Measurements from ENCODE around the gene IL17RE.

The IL17RE gene

GRCh38 chr3:9948586-9948985, 45.9 kb downstream of the IL17RE start:
- no peaks in the 10 kb centered on the region for H3K36me3 ChIP-seq (ENCODE audit: insufficient read depth, low read length)
- no peak for TF ChIP-seq EZH2 (IDR thresholded peaks at IDR 0.05)
- no peak for TF ChIP-seq POLR2AphosphoS5 (IDR thresholded peaks at IDR 0.05; ENCODE audit: borderline replicate concordance, low read depth, low read length)
- TF ChIP-seq FOXP2 (optimal IDR thresholded peaks at IDR 0.05; ENCODE audit: control extremely low read depth, extremely low read length, insufficient read depth): no peak
- DNase-seq (ENCODE audit: low read depth, low spot score): no peak
- no peak overlapping the region for H3K9ac ChIP-seq (ENCODE audit: insufficient read length)
- no peak overlapping the region for H3K27ac ChIP-seq
- no peak overlapping the region for H3K4me3 ChIP-seq
- no peaks in the 10 kb centered on the region for H3K9me3 ChIP-seq (ENCODE audit: low read depth, low read length)

GRCh38 chr3:9949115-9949514, 46.5 kb downstream of the IL17RE start:
- H3K27ac ChIP-seq: no peak overlapping the region
- no peaks in the 10 kb centered on the region for H3K9me3 ChIP-seq (ENCODE audit: low read depth, low read length)
- H3K4me3 ChIP-seq: no peak overlapping the region
- H3K36me3 ChIP-seq (ENCODE audit: insufficient read depth, low read length): no peaks in the 10 kb centered on the region
- DNase-seq (ENCODE audit: low read depth, low spot score): no peak
- H3K9ac ChIP-seq (ENCODE audit: insufficient read length): no peak overlapping the region
- TF ChIP-seq EZH2 (IDR thresholded peaks at IDR 0.05) (no peak), POLR2AphosphoS5 (IDR thresholded peaks at IDR 0.05; ENCODE audit: borderline replicate concordance, low read depth, low read length) (no peak)

GRCh38 chr3:9949626-9950025, 47.0 kb downstream of the IL17RE start:
- Histone ChIP-seq H3K4me3 (no peak overlapping the region), H3K9ac (ENCODE audit: insufficient read length) (no peak overlapping the region), H3K36me3 (ENCODE audit: insufficient read depth, low read length) (no peaks in the 10 kb centered on the region), H3K27ac (no peak overlapping the region), H3K9me3 (ENCODE audit: low read depth, low read length) (no peaks in the 10 kb centered on the region)
- DNase-seq (ENCODE audit: low read depth, low spot score): no peak
- TF ChIP-seq EZH2 (IDR thresholded peaks at IDR 0.05) (no peak), FOXP2 (optimal IDR thresholded peaks at IDR 0.05; ENCODE audit: control extremely low read depth, extremely low read length, insufficient read depth) (no peak)

GRCh38 chr3:9951126-9951525, 48.5 kb downstream of the IL17RE start:
- no peaks in the 10 kb centered on the region for H3K9me3 ChIP-seq (ENCODE audit: low read depth, low read length)
- H3K36me3 ChIP-seq (ENCODE audit: insufficient read depth, low read length): no peaks in the 10 kb centered on the region
- TF ChIP-seq POLR2AphosphoS5 (IDR thresholded peaks at IDR 0.05; ENCODE audit: borderline replicate concordance, low read depth, low read length): no peak
- no peak for TF ChIP-seq FOXP2 (optimal IDR thresholded peaks at IDR 0.05; ENCODE audit: control extremely low read depth, extremely low read length, insufficient read depth)
- no peak for TF ChIP-seq EZH2 (IDR thresholded peaks at IDR 0.05)
- no peak for DNase-seq (ENCODE audit: low read depth, low spot score)
- H3K9ac ChIP-seq (ENCODE audit: insufficient read length): no peak overlapping the region
- H3K27ac ChIP-seq: no peak overlapping the region
- no peak overlapping the region for H3K4me3 ChIP-seq

- Histone ChIP-seq H3K4me3 (no peak overlapping the region), H3K36me3 (ENCODE audit: insufficient read depth, low read length) (no peaks in the 10 kb centered on the region), H3K9ac (ENCODE audit: insufficient read length) (no peak overlapping the region), H3K9me3 (ENCODE audit: low read depth, low read length) (no peaks in the 10 kb centered on the region), H3K27ac (no peak overlapping the region)
- TF ChIP-seq EZH2 (IDR thresholded peaks at IDR 0.05): no peak
- TF ChIP-seq POLR2AphosphoS5 (IDR thresholded peaks at IDR 0.05; ENCODE audit: borderline replicate concordance, low read depth, low read length): no peak
- TF ChIP-seq FOXP2 (optimal IDR thresholded peaks at IDR 0.05; ENCODE audit: control extremely low read depth, extremely low read length, insufficient read depth): no peak
- DNase-seq (ENCODE audit: low read depth, low spot score): no peak
Measured at GRCh38 chr3:9951598-9951961, 48.9 kb downstream of the IL17RE start.

- no peak for DNase-seq (ENCODE audit: low read depth, low spot score)
- no peak within 1 kb of the TSS for H3K9ac ChIP-seq (ENCODE audit: insufficient read length)
- TF ChIP-seq EZH2 (IDR thresholded peaks at IDR 0.05) (no peak), POLR2AphosphoS5 (IDR thresholded peaks at IDR 0.05; ENCODE audit: borderline replicate concordance, low read depth, low read length) (no peak), FOXP2 (optimal IDR thresholded peaks at IDR 0.05; ENCODE audit: control extremely low read depth, extremely low read length, insufficient read depth) (no peak)
- H3K4me3 ChIP-seq: no peak within 1 kb of the TSS
- H3K36me3 ChIP-seq (ENCODE audit: insufficient read depth, low read length): no peaks in the 10 kb centered on the region
- H3K9me3 ChIP-seq (ENCODE audit: low read depth, low read length): no peaks in the 10 kb centered on the region
- no peak within 1 kb of the TSS for H3K27ac ChIP-seq
Measured at GRCh38 chr3:9951962-9952805, 49.5 kb downstream of the IL17RE start, which contains the start of gene PRRT3. Gene PRRT3 (minus strand): TSS chr3:9952408. CDS start chr3:9950115, 2,293 bp downstream.

- TF ChIP-seq EZH2 (IDR thresholded peaks at IDR 0.05) (no peak), POLR2AphosphoS5 (IDR thresholded peaks at IDR 0.05; ENCODE audit: borderline replicate concordance, low read depth, low read length) (no peak), FOXP2 (optimal IDR thresholded peaks at IDR 0.05; ENCODE audit: control extremely low read depth, extremely low read length, insufficient read depth) (no peak)
- no peak overlapping the region for H3K4me3 ChIP-seq
- no peaks in the 10 kb centered on the region for H3K9me3 ChIP-seq (ENCODE audit: low read depth, low read length)
- no peak overlapping the region for H3K9ac ChIP-seq (ENCODE audit: insufficient read length)
- no peak for DNase-seq (ENCODE audit: low read depth, low spot score)
- no peak overlapping the region for H3K27ac ChIP-seq
- no peaks in the 10 kb centered on the region for H3K36me3 ChIP-seq (ENCODE audit: insufficient read depth, low read length)
Measured at GRCh38 chr3:9955067-9955502, 52.4 kb downstream of the IL17RE start.

GRCh38 chr3:9955611-9956352, 53.1 kb downstream of the IL17RE start:
- no peaks in the 10 kb centered on the region for H3K9me3 ChIP-seq (ENCODE audit: low read depth, low read length)
- H3K4me3 ChIP-seq: no peak overlapping the region
- H3K36me3 ChIP-seq (ENCODE audit: insufficient read depth, low read length): no peaks in the 10 kb centered on the region
- no peak for TF ChIP-seq POLR2AphosphoS5 (IDR thresholded peaks at IDR 0.05; ENCODE audit: borderline replicate concordance, low read depth, low read length)
- no peak for TF ChIP-seq FOXP2 (optimal IDR thresholded peaks at IDR 0.05; ENCODE audit: control extremely low read depth, extremely low read length, insufficient read depth)
- TF ChIP-seq EZH2 (IDR thresholded peaks at IDR 0.05): no peak
- H3K9ac ChIP-seq (ENCODE audit: insufficient read length): no peak overlapping the region
- DNase-seq (ENCODE audit: low read depth, low spot score): no peak
- H3K27ac ChIP-seq: no peak overlapping the region

Data from SK-N-MC (cell line).